ENCODE data around the gene IQSEC1.

The IQSEC1 gene

DNA sequence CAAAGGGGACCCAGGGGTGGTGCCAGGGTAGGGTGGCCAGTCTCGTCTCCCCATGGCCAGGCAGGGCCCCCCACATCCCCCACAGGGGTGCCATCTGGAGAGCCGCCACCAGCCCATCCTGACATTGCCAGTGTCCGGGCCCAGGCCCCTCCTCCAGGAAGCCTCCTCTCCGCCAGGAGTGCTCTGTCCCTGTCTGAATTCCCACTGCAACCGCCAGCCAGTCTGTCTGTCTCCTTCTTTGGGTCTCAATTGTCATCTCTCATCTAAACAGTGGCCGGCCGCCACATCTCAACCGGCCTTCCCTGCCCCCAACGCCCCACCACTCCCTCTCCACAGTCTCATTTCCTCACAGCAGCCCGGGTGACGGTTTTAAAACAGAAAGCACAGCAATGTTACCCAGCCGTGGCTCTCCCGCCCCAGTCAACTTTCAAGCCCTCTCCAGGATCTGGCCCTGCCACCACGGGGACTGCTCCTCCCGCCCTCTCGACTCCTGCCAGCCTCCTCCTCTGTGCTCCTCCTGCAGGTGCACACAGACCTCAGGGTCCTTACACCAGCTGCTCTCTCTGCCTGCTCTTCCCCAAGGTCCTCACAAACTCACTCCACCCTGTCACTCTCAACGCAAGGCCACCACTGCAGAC is 57.0 kb downstream of the IQSEC1 start:
- TF ChIP-seq GATA2 (IDR thresholded peaks at IDR 0.05; ENCODE audit: low read depth, low read length) (no peak), GATA3 (IDR thresholded peaks at IDR 0.05; ENCODE audit: low read depth, low read length) (no peak)

- TF ChIP-seq GATA2 (IDR thresholded peaks at IDR 0.05; ENCODE audit: low read depth, low read length), result no peak
- no peak for TF ChIP-seq GATA3 (IDR thresholded peaks at IDR 0.05; ENCODE audit: low read depth, low read length)
Measured at GRCh38 chr3:13015286-13016082, 57.7 kb downstream of the IQSEC1 start.

DNA sequence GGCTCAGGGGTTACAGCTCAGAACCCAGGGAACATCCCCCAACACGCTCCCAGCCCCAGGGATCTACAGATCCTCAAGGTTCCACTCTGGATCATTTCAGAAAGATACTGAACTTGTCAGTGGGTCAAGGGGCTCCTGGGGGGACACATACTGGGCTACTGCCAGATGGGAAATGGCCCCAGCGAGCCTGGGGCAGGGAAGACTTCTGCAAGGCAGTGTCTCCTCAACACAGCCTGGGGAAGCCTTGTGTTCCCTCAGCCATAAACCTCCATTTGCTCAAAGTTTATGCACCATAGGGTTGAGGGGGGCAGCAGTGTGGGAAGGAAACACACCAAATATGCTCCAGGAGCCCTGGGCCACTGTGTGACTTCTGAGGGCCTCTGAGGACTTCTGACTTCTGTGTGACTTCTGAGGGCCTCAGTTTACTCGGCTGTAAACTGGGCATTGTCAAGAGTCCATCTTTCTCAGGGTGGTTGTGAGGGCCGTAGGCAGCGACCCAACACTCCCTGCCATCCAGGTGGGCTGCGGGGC is 58.4 kb downstream of the IQSEC1 start:
- TF ChIP-seq GATA3 (IDR thresholded peaks at IDR 0.05; ENCODE audit: low read depth, low read length), result no peak
- TF ChIP-seq GATA2 (IDR thresholded peaks at IDR 0.05; ENCODE audit: low read depth, low read length), result no peak

- no peak for TF ChIP-seq GATA3 (IDR thresholded peaks at IDR 0.05; ENCODE audit: low read depth, low read length)
- no peak for TF ChIP-seq GATA2 (IDR thresholded peaks at IDR 0.05; ENCODE audit: low read depth, low read length)
Measured at GRCh38 chr3:13013994-13014754, 59.1 kb downstream of the IQSEC1 start.

- TF ChIP-seq GATA3 (IDR thresholded peaks at IDR 0.05; ENCODE audit: low read depth, low read length) (no peak), GATA2 (IDR thresholded peaks at IDR 0.05; ENCODE audit: low read depth, low read length) (no peak)
Measured at GRCh38 chr3:13013566-13013965, 59.7 kb downstream of the IQSEC1 start.

GRCh38 chr3:13013151-13013561 is 60.1 kb downstream of the IQSEC1 start:
- TF ChIP-seq GATA2 (IDR thresholded peaks at IDR 0.05; ENCODE audit: low read depth, low read length), result no peak
- TF ChIP-seq GATA3 (IDR thresholded peaks at IDR 0.05; ENCODE audit: low read depth, low read length), result no peak

GRCh38 chr3:13012221-13012691 is 61.0 kb downstream of the IQSEC1 start:
- TF ChIP-seq GATA3 (IDR thresholded peaks at IDR 0.05; ENCODE audit: low read depth, low read length), result no peak
- TF ChIP-seq GATA2 (IDR thresholded peaks at IDR 0.05; ENCODE audit: low read depth, low read length), result no peak

DNA sequence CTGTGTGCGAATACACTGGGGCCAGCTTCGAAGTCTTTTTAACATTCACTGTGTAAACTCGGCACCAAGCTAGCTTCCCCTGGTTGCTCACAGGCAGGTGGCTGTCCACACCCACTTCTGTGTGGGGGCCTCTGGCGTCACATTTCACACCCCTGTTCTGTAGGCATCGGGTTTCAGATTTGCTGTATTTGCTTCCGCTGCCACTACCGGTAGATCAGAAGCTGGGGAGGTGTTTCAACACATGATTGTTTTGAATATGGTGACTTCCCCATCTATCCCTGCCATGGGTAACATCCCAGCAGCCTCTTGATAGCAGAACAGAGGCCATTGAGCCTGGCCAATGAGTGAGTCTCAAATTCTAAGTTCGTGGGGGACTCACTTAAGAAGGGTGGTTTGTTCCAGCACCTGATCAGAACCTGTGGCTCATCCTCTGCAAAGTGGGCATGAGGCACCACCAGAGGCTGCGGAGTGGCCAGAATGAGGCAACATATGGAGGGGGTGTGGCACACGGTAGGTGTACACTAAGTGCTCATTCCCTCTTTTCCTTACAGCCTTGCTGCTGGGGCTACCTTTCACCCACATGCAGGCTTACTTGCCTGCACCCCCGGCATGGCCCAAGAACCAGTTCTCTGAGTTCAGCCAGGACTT is 61.5 kb downstream of the IQSEC1 start:
- TF ChIP-seq GATA3 (IDR thresholded peaks at IDR 0.05; ENCODE audit: low read depth, low read length) (no peak), GATA2 (IDR thresholded peaks at IDR 0.05; ENCODE audit: low read depth, low read length) (no peak)

- TF ChIP-seq GATA2 (IDR thresholded peaks at IDR 0.05; ENCODE audit: low read depth, low read length) (no peak), GATA3 (IDR thresholded peaks at IDR 0.05; ENCODE audit: low read depth, low read length) (no peak)
Measured at GRCh38 chr3:13010780-13011572, 62.3 kb downstream of the IQSEC1 start.

DNA sequence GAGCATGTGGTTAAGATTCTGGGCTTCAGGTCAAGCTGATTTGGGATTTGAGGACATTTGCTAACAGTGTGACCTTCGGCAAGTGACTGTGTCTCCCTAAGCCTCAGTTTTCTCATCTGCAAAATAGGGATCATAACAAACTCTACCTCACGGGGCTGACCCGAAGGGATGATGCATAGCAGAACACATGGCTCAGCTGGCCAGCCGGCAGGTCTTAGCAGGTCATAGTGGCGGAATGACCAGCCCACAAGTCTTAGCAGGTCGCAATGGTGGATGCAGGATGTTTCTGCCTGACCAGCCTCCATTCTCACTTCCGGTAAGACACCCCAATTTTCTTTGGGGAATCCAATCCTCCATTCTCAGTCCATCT is 63.3 kb downstream of the IQSEC1 start:
- TF ChIP-seq GATA3 (IDR thresholded peaks at IDR 0.05; ENCODE audit: low read depth, low read length) (no peak), GATA2 (IDR thresholded peaks at IDR 0.05; ENCODE audit: low read depth, low read length) (no peak)

GRCh38 chr3:13009132-13009945 is 63.9 kb downstream of the IQSEC1 start:
- TF ChIP-seq GATA2 (IDR thresholded peaks at IDR 0.05; ENCODE audit: low read depth, low read length) (no peak), GATA3 (IDR thresholded peaks at IDR 0.05; ENCODE audit: low read depth, low read length) (no peak)
